Stimulated activated CD8-positive, alpha-beta memory T cell treated with anti-CD3 and anti-CD28 coated beads, Interleukin-2, amount 100 ng/mL, for 48 hours (primary cell): Measurements from ENCODE around the gene S100A6.
"Not testable (repeated sequence)": the region's sequence is repeated elsewhere in the genome, so short reads cannot be mapped to it uniquely, and the experiment has no call there.

Source experiments
- DNase-seq, 2 donors: peaks; one replicate each; pipeline ENCODE4 v3.0.0-alpha.2; 2020; ENCODE audit warnings: low read depth in 2 of 2

The S100A6 gene

GRCh38 chr1:153563991-153564390 is 28.2 kb upstream of the S100A6 start:
- DNase-seq: no peak

GRCh38 chr1:153563483-153563901 is 27.7 kb upstream of the S100A6 start:
- no peak for DNase-seq

GRCh38 chr1:153562021-153562420 is 26.2 kb upstream of the S100A6 start:
- DNase-seq: not testable (repeated sequence)

GRCh38 chr1:153561466-153561985 is 25.7 kb upstream of the S100A6 start:
- no peak for DNase-seq

- no peak for DNase-seq
These were observed 25.1 kb upstream of the S100A6 start for GRCh38 chr1:153560771-153561465.

- DNase-seq: no peak
These were observed 24.4 kb upstream of the S100A6 start for GRCh38 chr1:153560241-153560640.

- DNase-seq: no peak
These were observed 22.1 kb upstream of the S100A6 start for GRCh38 chr1:153557877-153558276.

- no peak for DNase-seq
These were observed 20.6 kb upstream of the S100A6 start for GRCh38 chr1:153556348-153556747.

GRCh38 chr1:153553830-153554541 is 18.2 kb upstream of the S100A6 start:
- DNase-seq: no peak

- DNase-seq: no peak
These were observed 17.3 kb upstream of the S100A6 start for GRCh38 chr1:153553096-153553495.

GRCh38 chr1:153552335-153552734 is 16.5 kb upstream of the S100A6 start:
- no peak for DNase-seq

- no peak for DNase-seq
These were observed 15.2 kb upstream of the S100A6 start for GRCh38 chr1:153550827-153551500.

GRCh38 chr1:153550398-153550758 is 14.6 kb upstream of the S100A6 start:
- no peak for DNase-seq

- no peak for DNase-seq
These were observed 14.1 kb upstream of the S100A6 start for GRCh38 chr1:153549741-153550397.

GRCh38 chr1:153548722-153549688 is 13.2 kb upstream of the S100A6 start, which contains the start of gene S100A3:
Gene S100A3, minus strand, starts transcription at chr1:153549258. Its CDS starts 773 bp downstream, at chr1:153548485.
- DNase-seq: no peak

GRCh38 chr1:153547560-153548551 is 12.1 kb upstream of the S100A6 start:
- no peak for DNase-seq

- no peak for DNase-seq
These were observed 11.2 kb upstream of the S100A6 start for GRCh38 chr1:153546796-153547559.

GRCh38 chr1:153546371-153546770 is 10.6 kb upstream of the S100A6 start:
- no peak for DNase-seq
